OCI-LY7 (cell line): Measurements from ENCODE around the gene FAM163A.

Experiments used
- EZH2phosphoT487 ChIP-seq: fragments of 200-600 bp; sonication (generic); IDR thresholded peaks from 2 replicates; pipeline ENCODE4 v1.6.1; 2018; ENCODE audit warnings: low read depth, borderline replicate concordance, mild to moderate bottlenecking, mixed run types, antibody characterized with exemption, low read length, moderate library complexity, mixed read lengths
- TF ChIP-seq, protein P1 (sequence below): fragments of 200-600 bp; sonication (generic); conservative IDR thresholded peaks from 2 replicates; pipeline ENCODE4 v1.5.1; 2014; ENCODE audit warnings: mild to moderate bottlenecking, antibody characterized with exemption, low read length, moderate library complexity, mixed read lengths

DNA sequence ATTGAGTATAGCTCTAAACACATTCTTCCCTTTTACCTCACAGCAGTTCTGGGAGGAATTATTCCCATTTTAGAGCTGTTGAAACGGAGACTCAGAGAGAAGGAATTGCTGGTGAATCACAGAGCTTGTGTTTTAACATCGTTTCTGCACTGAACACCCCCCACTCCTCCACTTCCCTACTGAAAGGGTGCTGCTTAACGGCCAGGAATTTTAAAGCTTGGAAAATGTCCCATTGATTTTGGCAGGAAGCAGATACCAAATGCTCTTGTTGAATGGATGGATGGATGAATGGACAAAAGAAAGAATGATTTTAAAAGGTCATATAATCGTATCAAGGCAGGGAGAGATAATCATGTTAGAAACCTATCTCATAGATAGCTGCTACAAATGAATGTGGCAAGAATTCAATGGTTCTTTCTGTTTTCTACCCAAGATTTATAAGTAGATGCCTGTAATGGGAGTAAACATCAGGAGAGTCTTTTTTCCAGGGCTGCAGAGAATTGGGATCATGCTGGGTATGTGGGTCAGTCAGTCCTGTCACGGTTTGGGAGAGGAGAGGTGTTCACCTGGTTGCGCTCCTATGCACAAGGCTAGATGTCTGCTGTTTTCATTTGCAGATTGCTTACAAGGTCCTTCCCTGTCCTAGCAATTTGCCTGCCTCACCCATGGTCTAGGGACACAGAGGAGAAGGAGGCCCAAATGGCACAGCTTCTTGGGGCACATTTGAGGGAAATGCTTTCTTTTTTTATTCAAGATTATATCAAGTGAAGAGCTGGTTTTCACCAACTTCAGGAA is 19.0 kb downstream of the FAM163A start:
- TF ChIP-seq, protein P1, sequence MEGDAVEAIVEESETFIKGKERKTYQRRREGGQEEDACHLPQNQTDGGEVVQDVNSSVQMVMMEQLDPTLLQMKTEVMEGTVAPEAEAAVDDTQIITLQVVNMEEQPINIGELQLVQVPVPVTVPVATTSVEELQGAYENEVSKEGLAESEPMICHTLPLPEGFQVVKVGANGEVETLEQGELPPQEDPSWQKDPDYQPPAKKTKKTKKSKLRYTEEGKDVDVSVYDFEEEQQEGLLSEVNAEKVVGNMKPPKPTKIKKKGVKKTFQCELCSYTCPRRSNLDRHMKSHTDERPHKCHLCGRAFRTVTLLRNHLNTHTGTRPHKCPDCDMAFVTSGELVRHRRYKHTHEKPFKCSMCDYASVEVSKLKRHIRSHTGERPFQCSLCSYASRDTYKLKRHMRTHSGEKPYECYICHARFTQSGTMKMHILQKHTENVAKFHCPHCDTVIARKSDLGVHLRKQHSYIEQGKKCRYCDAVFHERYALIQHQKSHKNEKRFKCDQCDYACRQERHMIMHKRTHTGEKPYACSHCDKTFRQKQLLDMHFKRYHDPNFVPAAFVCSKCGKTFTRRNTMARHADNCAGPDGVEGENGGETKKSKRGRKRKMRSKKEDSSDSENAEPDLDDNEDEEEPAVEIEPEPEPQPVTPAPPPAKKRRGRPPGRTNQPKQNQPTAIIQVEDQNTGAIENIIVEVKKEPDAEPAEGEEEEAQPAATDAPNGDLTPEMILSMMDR, result no peak
- no peak for TF ChIP-seq EZH2phosphoT487
